Astrocyte of the spinal cord (primary cell): ENCODE data around the gene RPA3.

Experiments used
- DNase-seq: peaks from one replicate; pipeline ENCODE4 v3.0.0; 2011; ENCODE audit warnings: low read depth, low spot score
- H3K4me3 ChIP-seq: 2 replicates; pipeline ENCODE4 v1.5.1; 2011; ENCODE audit warnings: low read depth, mild to moderate bottlenecking, low read length, moderate library complexity
- in situ Hi-C: cut with HindIII; loops from 2 replicates; pipeline ENCODE4 v1.10.0; 2017; ENCODE audit warnings: low sequenced_read_pairs
- TF ChIP-seq, protein P1 (sequence below): IDR thresholded peaks from 2 replicates; pipeline ENCODE4 v1.5.1; 2012; ENCODE audit warnings: low read depth, mild to moderate bottlenecking, low read length, inconsistent platforms

RPA3 gene

GRCh38 chr7:7641129-7641663 is 77.2 kb downstream of the RPA3 start:
- peak overlapping the region; percentile 67 for H3K4me3 ChIP-seq
- TF ChIP-seq, protein P1, sequence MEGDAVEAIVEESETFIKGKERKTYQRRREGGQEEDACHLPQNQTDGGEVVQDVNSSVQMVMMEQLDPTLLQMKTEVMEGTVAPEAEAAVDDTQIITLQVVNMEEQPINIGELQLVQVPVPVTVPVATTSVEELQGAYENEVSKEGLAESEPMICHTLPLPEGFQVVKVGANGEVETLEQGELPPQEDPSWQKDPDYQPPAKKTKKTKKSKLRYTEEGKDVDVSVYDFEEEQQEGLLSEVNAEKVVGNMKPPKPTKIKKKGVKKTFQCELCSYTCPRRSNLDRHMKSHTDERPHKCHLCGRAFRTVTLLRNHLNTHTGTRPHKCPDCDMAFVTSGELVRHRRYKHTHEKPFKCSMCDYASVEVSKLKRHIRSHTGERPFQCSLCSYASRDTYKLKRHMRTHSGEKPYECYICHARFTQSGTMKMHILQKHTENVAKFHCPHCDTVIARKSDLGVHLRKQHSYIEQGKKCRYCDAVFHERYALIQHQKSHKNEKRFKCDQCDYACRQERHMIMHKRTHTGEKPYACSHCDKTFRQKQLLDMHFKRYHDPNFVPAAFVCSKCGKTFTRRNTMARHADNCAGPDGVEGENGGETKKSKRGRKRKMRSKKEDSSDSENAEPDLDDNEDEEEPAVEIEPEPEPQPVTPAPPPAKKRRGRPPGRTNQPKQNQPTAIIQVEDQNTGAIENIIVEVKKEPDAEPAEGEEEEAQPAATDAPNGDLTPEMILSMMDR: no peak
- DNase-seq: no peak
- in situ Hi-C loops: no loop called here

DNA sequence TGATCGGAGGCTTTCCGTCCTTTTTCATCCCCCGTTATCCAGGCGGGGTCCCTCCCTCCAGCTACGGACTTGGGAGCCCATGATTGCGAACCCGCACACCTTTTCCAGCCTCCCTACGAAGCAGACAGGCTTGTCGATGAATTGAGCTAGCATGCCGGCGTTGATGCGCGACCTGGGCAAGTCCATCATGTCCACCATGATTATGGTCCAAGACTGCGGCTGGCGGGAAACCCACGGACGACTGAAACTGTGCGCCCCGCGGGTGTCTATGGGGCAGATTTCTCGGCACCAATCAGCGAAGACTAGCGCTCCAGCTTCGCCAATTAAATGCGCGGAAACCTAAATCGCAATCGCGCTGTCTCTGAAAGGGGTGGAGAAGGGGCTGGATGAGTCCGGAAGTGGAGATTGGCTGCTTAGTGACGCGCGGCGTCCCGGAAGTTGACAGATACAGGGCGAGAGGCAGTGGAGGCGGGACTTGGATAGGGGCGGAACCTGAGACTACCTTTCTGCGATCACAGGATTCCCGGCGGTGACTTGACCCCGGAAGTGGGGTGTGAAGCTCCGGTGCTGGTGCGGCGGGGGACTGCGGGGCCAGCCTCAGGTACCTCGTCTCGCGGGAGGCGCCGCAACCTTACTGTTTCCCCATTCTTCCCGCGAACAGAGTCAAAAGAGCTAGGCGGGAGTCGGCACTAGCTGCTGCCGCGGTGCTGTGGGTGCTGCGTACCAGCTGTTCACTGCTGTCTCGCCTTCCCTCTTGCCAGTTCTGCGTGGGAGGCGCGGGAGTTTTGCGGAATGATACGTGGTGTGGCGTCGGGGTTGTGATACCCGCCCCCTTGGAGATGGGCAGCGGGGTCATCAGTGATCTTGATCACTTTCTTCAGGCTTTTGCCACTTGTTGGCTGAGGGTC is 77.9 kb downstream of the RPA3 start, which contains the start of gene UMAD1:
TSS of gene UMAD1 (plus strand) at position 532 of the 908 bp plus-strand sequence. CDS start 32,620 bp downstream, outside the sequence.
- in situ Hi-C loops: no loop called here
- TF ChIP-seq, protein P1: no peak

GRCh38 chr7:7639847-7640220 is 78.6 kb downstream of the RPA3 start:
- in situ Hi-C loops: no loop called here

More for the DNA sequence above, 77.9 kb downstream of the RPA3 start, which contains the start of gene UMAD1:
- H3K4me3 ChIP-seq: peak within 1 kb of the TSS; percentile 67
- peak; percentile 99 for DNase-seq

GRCh38 chr7:7639421-7639820 is 79.0 kb downstream of the RPA3 start:
- in situ Hi-C loops: no loop called here
- TF ChIP-seq, protein P1: no peak
- H3K4me3 ChIP-seq: peak overlapping the region; percentile 67
- DNase-seq: no peak

More at GRCh38 chr7:7639847-7640220, 78.6 kb downstream of the RPA3 start:
- H3K4me3 ChIP-seq: peak overlapping the region; percentile 67
- TF ChIP-seq, protein P1: no peak
- DNase-seq: no peak

DNA sequence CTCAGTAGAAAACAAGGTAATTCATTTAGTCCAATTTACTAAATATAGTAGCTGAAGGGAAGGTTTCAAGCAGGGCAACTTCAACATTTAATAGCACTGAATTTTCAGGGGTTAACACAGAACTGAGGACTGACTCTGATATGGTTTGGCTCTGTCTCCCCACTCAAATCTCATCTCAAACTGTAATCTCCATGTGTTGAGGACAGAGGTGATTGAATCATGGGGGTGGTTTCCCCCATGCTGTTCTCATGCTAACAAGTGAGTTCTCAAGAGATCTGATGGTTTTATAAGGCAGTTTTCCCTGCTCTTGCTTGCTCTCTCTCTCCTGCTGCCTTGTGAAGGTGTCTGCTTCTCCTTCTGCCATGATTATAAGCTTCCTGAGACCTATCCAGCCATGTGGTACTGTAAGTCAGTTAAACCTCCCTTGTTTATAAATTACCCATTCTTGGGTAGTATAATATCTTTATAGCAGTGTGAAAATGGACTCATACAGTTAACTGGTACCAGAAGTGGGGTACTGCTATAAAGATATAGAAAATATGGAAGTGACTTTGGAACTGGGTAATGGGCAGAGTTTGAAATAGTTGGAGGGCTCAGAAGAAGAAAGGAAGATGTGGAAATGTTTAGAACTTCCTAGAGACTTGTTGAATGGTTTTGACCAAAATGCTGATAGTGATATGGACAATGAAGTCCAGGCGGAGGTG is 87.6 kb downstream of the RPA3 start:
- TF ChIP-seq, protein P1: no peak
- no peak for DNase-seq
- in situ Hi-C loops: no loop called here
- H3K4me3 ChIP-seq: no peak overlapping the region

- DNase-seq: no peak
- H3K4me3 ChIP-seq: no peak overlapping the region
- TF ChIP-seq, protein P1: no peak
- in situ Hi-C loops: no loop called here
Measured at GRCh38 chr7:7628476-7628875, 89.9 kb downstream of the RPA3 start.
